Measurements from ENCODE around the gene FAM229A.

Gene FAM229A

GRCh38 chr1:32362474-32363313, at the start of gene FAM229A, which contains the start of gene TSSK3:
TSS of gene FAM229A (minus strand) at chr1:32362485. CDS start at chr1:32362091, 394 bp downstream.
TSS of gene TSSK3 (plus strand) at chr1:32362539. CDS start at chr1:32362702, 163 bp downstream.
- TF ChIP-seq CTCF (IDR thresholded peaks at IDR 0.05; ENCODE audit: insufficient read depth, low read depth, low read length, missing control alignments): no peak
- H3K4me3 ChIP-seq (ENCODE audit: low read length): peak within 1 kb of the TSS; percentile 36
- DNase-seq (ENCODE audit: low read depth): no peak

- TF ChIP-seq CTCF (IDR thresholded peaks at IDR 0.05; ENCODE audit: insufficient read depth, low read depth, low read length, missing control alignments): no peak
- H3K4me3 ChIP-seq (ENCODE audit: low read length): no peak overlapping the region
- no peak for DNase-seq (ENCODE audit: low read depth)
These were observed 49.0 kb upstream of the FAM229A start for GRCh38 chr1:32411261-32411660.

- TF ChIP-seq CTCF (IDR thresholded peaks at IDR 0.05; ENCODE audit: insufficient read depth, low read depth, low read length, missing control alignments): no peak
- no peak overlapping the region for H3K4me3 ChIP-seq (ENCODE audit: low read length)
- DNase-seq (ENCODE audit: low read depth): peak; percentile 34
These were observed 44.4 kb upstream of the FAM229A start for GRCh38 chr1:32406629-32407111.

GRCh38 chr1:32405672-32406467, 43.6 kb upstream of the FAM229A start:
- peak; percentile 43 for DNase-seq (ENCODE audit: low read depth)
- H3K4me3 ChIP-seq (ENCODE audit: low read length): no peak overlapping the region
- TF ChIP-seq CTCF (IDR thresholded peaks at IDR 0.05; ENCODE audit: insufficient read depth, low read depth, low read length, missing control alignments): no peak

GRCh38 chr1:32404946-32405345, 42.7 kb upstream of the FAM229A start:
- DNase-seq (ENCODE audit: low read depth): no peak
- H3K4me3 ChIP-seq (ENCODE audit: low read length): no peak overlapping the region
- TF ChIP-seq CTCF (IDR thresholded peaks at IDR 0.05; ENCODE audit: insufficient read depth, low read depth, low read length, missing control alignments): no peak

- H3K4me3 ChIP-seq (ENCODE audit: low read length): no peak overlapping the region
- TF ChIP-seq CTCF (IDR thresholded peaks at IDR 0.05; ENCODE audit: insufficient read depth, low read depth, low read length, missing control alignments): peak; percentile 97
- peak; percentile 83 for DNase-seq (ENCODE audit: low read depth)
These were observed 38.8 kb upstream of the FAM229A start for GRCh38 chr1:32400876-32401631.

Data from epithelial cell of esophagus (primary cell).